ENCODE results near the gene PTPN2. TPM values are rescaled to one million over a fixed set of nuclear protein-coding genes. Genes with fewer than 3 reads are reported as not detected.

PTPN2 gene
- total and polyA plus RNA-seq, 7 experiments from 2014 or later, result 55.8 to 92.2 (median 76.2) TPM

- Mint-ChIP-seq H3K9me3 (no peaks in the 10 kb centered on the region), H3K36me3 (peaks cover 22 to 60% (median 41%) of the 10 kb centered on the region in 5 donors), H3K27ac (peak overlapping the region in 1 of 9 donors; percentile 1), H3K4me3 (no peak overlapping the region), H3K27me3 (no peaks in the 10 kb centered on the region), H3K4me1 (peaks cover 0 to 33% (median 4%) of the 10 kb centered on the region in 7 donors)
- Histone ChIP-seq H3K4me3 (ENCODE audit: low read length) (no peak overlapping the region), H3K36me3 (ENCODE audit: control insufficient read depth in 2 of 3, insufficient read depth in 3 of 3, low read length in 3 of 3) (peaks cover 0 to 37% (median 10%) of the 10 kb centered on the region in 3 experiments), H3K9me3 (ENCODE audit: control insufficient read depth in 2 of 3, low read length in 3 of 3) (no peaks in the 10 kb centered on the region), H3K4me1 (ENCODE audit: control insufficient read depth in 2 of 2, insufficient read depth in 2 of 2, low read length in 2 of 2) (no peaks in the 10 kb centered on the region), H3K27ac (ENCODE audit: low read depth, low read length) (no peak overlapping the region), H3K27me3 (ENCODE audit: control insufficient read depth in 2 of 2, insufficient read depth in 2 of 2, low read length in 2 of 2) (no peaks in the 10 kb centered on the region)
- no peak for DNase-seq
- intact Hi-C loops (cut with micrococcal nuclease), result no loop called here
- no peak for ATAC-seq
- ChIA-PET CTCF (no interaction called here), POLR2A (interaction anchor here (0.6 kb wide), 1 partner anchor 87 kb away, joined by 5 read pairs; no protein-coding TSS in a partner anchor)
These were observed 65.8 kb downstream of the PTPN2 start for GRCh38 chr18:12818243-12818642.

- POLR2A ChIA-PET, result no interaction called here
- Mint-ChIP-seq H3K4me3 (no peak overlapping the region), H3K27me3 (no peaks in the 10 kb centered on the region), H3K9me3 (no peaks in the 10 kb centered on the region), H3K4me1 (peaks cover 0 to 27% (median 4%) of the 10 kb centered on the region in 7 donors), H3K27ac (peak overlapping the region in 1 of 9 donors; percentile 1), H3K36me3 (peaks cover 17 to 60% (median 32%) of the 10 kb centered on the region in 5 donors)
- Histone ChIP-seq H3K4me1 (ENCODE audit: control insufficient read depth in 2 of 2, insufficient read depth in 2 of 2, low read length in 2 of 2) (no peaks in the 10 kb centered on the region), H3K36me3 (ENCODE audit: control insufficient read depth in 2 of 3, insufficient read depth in 3 of 3, low read length in 3 of 3) (peaks cover 0 to 40% (median 10%) of the 10 kb centered on the region in 3 experiments), H3K27me3 (ENCODE audit: control insufficient read depth in 2 of 2, insufficient read depth in 2 of 2, low read length in 2 of 2) (no peaks in the 10 kb centered on the region), H3K4me3 (ENCODE audit: low read length) (no peak overlapping the region), H3K27ac (ENCODE audit: low read depth, low read length) (no peak overlapping the region), H3K9me3 (ENCODE audit: control insufficient read depth in 2 of 3, low read length in 3 of 3) (no peaks in the 10 kb centered on the region)
- DNase-seq, result no peak
- no peak for ATAC-seq
- CTCF ChIA-PET, result interaction anchor here (1.2 kb wide), 1 partner anchor 118 kb away, joined by 5 read pairs; no protein-coding TSS in a partner anchor
- intact Hi-C loops (cut with micrococcal nuclease), result no loop called here
These were observed 67.6 kb downstream of the PTPN2 start for GRCh38 chr18:12816451-12816850.

GRCh38 chr18:12811191-12811950 lies 72.7 kb downstream of the PTPN2 start:
- Mint-ChIP-seq H3K27ac (peak overlapping the region in 1 of 9 donors; percentile 66), H3K9me3 (peaks cover 0 to 4% (median 0%) of the 10 kb centered on the region in 11 donors), H3K36me3 (peaks cover 17 to 78% (median 49%) of the 10 kb centered on the region in 5 donors), H3K4me1 (peaks cover 3 to 9% (median 6%) of the 10 kb centered on the region in 7 donors), H3K27me3 (no peaks in the 10 kb centered on the region), H3K4me3 (no peak overlapping the region)
- POLR2A ChIA-PET, result no interaction called here
- ATAC-seq, result no peak
- Histone ChIP-seq H3K9me3 (ENCODE audit: control insufficient read depth in 2 of 3, low read length in 3 of 3) (no peaks in the 10 kb centered on the region), H3K27ac (ENCODE audit: low read depth, low read length) (no peak overlapping the region), H3K36me3 (ENCODE audit: control insufficient read depth in 2 of 3, insufficient read depth in 3 of 3, low read length in 3 of 3) (peaks cover 5 to 44% (median 15%) of the 10 kb centered on the region in 3 experiments), H3K4me3 (ENCODE audit: low read length) (no peak overlapping the region), H3K27me3 (ENCODE audit: control insufficient read depth in 2 of 2, insufficient read depth in 2 of 2, low read length in 2 of 2) (no peaks in the 10 kb centered on the region), H3K4me1 (ENCODE audit: control insufficient read depth in 2 of 2, insufficient read depth in 2 of 2, low read length in 2 of 2) (no peaks in the 10 kb centered on the region)
- CTCF ChIA-PET, result no interaction called here
- DNase-seq, result no peak
- intact Hi-C loops (cut with micrococcal nuclease), result no loop called here

- ChIA-PET POLR2A (interaction anchor here (1.0 kb wide), 1 partner anchor 334 kb away, joined by 3 read pairs; no protein-coding TSS in a partner anchor), CTCF (no interaction called here)
- peaks cover 0 to 8% (median 0%) of the 10 kb centered on the region in 11 donors for H3K9me3 Mint-ChIP-seq
- H3K4me1 Mint-ChIP-seq, result peaks cover 18 to 28% (median 22%) of the 10 kb centered on the region in 7 donors
- H3K27me3 Mint-ChIP-seq, result no peaks in the 10 kb centered on the region
- H3K4me1 ChIP-seq (ENCODE audit: control insufficient read depth in 2 of 2, insufficient read depth in 2 of 2, low read length in 2 of 2), result no peaks in the 10 kb centered on the region
- intact Hi-C loops (cut with micrococcal nuclease), result no loop called here
- H3K4me3 Mint-ChIP-seq, result no peak overlapping the region
- peaks cover 3 to 65% (median 59%) of the 10 kb centered on the region in 5 donors for H3K36me3 Mint-ChIP-seq
- DNase-seq (no peak), ATAC-seq (no peak)
- peak overlapping the region in 2 of 9 donors; percentile 15 to 40 for H3K27ac Mint-ChIP-seq
- H3K9me3 ChIP-seq (ENCODE audit: control insufficient read depth in 2 of 3, low read length in 3 of 3), result no peaks in the 10 kb centered on the region
- no peaks in the 10 kb centered on the region for H3K27me3 ChIP-seq (ENCODE audit: control insufficient read depth in 2 of 2, insufficient read depth in 2 of 2, low read length in 2 of 2)
- peaks cover 0 to 17% (median 7%) of the 10 kb centered on the region in 3 experiments for H3K36me3 ChIP-seq (ENCODE audit: control insufficient read depth in 2 of 3, insufficient read depth in 3 of 3, low read length in 3 of 3)
- no peak overlapping the region for H3K4me3 ChIP-seq (ENCODE audit: low read length)
- no peak overlapping the region for H3K27ac ChIP-seq (ENCODE audit: low read depth, low read length)
These were observed 80.7 kb downstream of the PTPN2 start for GRCh38 chr18:12803069-12803936.

GRCh38 chr18:12802538-12802937 lies 81.5 kb downstream of the PTPN2 start:
- no peaks in the 10 kb centered on the region for H3K4me1 ChIP-seq (ENCODE audit: control insufficient read depth in 2 of 2, insufficient read depth in 2 of 2, low read length in 2 of 2)
- H3K36me3 Mint-ChIP-seq, result peaks cover 3 to 68% (median 62%) of the 10 kb centered on the region in 5 donors
- intact Hi-C loops (cut with micrococcal nuclease), result no loop called here
- H3K4me3 ChIP-seq (ENCODE audit: low read length), result no peak overlapping the region
- ChIA-PET POLR2A (interaction anchor here (1.0 kb wide), 1 partner anchor 335 kb away, joined by 3 read pairs; no protein-coding TSS in a partner anchor), CTCF (no interaction called here)
- no peak overlapping the region for H3K27ac ChIP-seq (ENCODE audit: low read depth, low read length)
- no peak overlapping the region for H3K4me3 Mint-ChIP-seq
- H3K27me3 Mint-ChIP-seq, result no peaks in the 10 kb centered on the region
- DNase-seq (no peak), ATAC-seq (no peak)
- no peaks in the 10 kb centered on the region for H3K27me3 ChIP-seq (ENCODE audit: control insufficient read depth in 2 of 2, insufficient read depth in 2 of 2, low read length in 2 of 2)
- peaks cover 18 to 27% (median 20%) of the 10 kb centered on the region in 7 donors for H3K4me1 Mint-ChIP-seq
- H3K9me3 Mint-ChIP-seq, result peaks cover 0 to 8% (median 0%) of the 10 kb centered on the region in 11 donors
- no peaks in the 10 kb centered on the region for H3K9me3 ChIP-seq (ENCODE audit: control insufficient read depth in 2 of 3, low read length in 3 of 3)
- peaks cover 0 to 22% (median 14%) of the 10 kb centered on the region in 3 experiments for H3K36me3 ChIP-seq (ENCODE audit: control insufficient read depth in 2 of 3, insufficient read depth in 3 of 3, low read length in 3 of 3)
- no peak overlapping the region for H3K27ac Mint-ChIP-seq

- Histone ChIP-seq H3K27ac (ENCODE audit: low read depth, low read length) (no peak overlapping the region), H3K4me1 (ENCODE audit: control insufficient read depth in 2 of 2, insufficient read depth in 2 of 2, low read length in 2 of 2) (no peaks in the 10 kb centered on the region), H3K4me3 (ENCODE audit: low read length) (no peak overlapping the region), H3K9me3 (ENCODE audit: control insufficient read depth in 2 of 3, low read length in 3 of 3) (no peaks in the 10 kb centered on the region), H3K27me3 (ENCODE audit: control insufficient read depth in 2 of 2, insufficient read depth in 2 of 2, low read length in 2 of 2) (no peaks in the 10 kb centered on the region), H3K36me3 (ENCODE audit: control insufficient read depth in 2 of 3, insufficient read depth in 3 of 3, low read length in 3 of 3) (peaks cover 0 to 27% (median 13%) of the 10 kb centered on the region in 3 experiments)
- Mint-ChIP-seq H3K4me1 (peaks cover 0 to 7% (median 0%) of the 10 kb centered on the region in 7 donors), H3K36me3 (peaks cover 0 to 39% (median 18%) of the 10 kb centered on the region in 5 donors), H3K9me3 (peaks cover 0 to 3% (median 0%) of the 10 kb centered on the region in 11 donors), H3K4me3 (no peak overlapping the region), H3K27ac (no peak overlapping the region), H3K27me3 (no peaks in the 10 kb centered on the region)
- no peak for DNase-seq
- ChIA-PET CTCF (no interaction called here), POLR2A (interaction anchor here (1.0 kb wide), 1 partner anchor 29 kb away, joined by 3 read pairs; no protein-coding TSS in a partner anchor)
- intact Hi-C loops (cut with micrococcal nuclease), result loop anchor here in 1 of 2 donors (10.0 kb wide), 1 partner anchor 52 kb away; no protein-coding TSS in a partner anchor
- ATAC-seq, result no peak
These were observed 87.6 kb downstream of the PTPN2 start for GRCh38 chr18:12796448-12796847.

Data from naive thymus-derived CD4-positive, alpha-beta T cell (primary cell).